Choroid plexus epithelial cell (primary cell): ENCODE results near the gene GZMH.
A peak's percentile ranks its signal among the peaks of the same experiment; 100 is the strongest.

ENCODE experiments used
- DNase-seq: peaks from one replicate; pipeline ENCODE4 v3.0.0-alpha.2; 2010; ENCODE audit warnings: low read depth
- H3K4me3 ChIP-seq: 2 replicates; pipeline ENCODE4 v1.5.1; 2011; ENCODE audit warnings: low read depth, mild to moderate bottlenecking, control low read depth, low read length, moderate library complexity
- TF ChIP-seq, protein P1 (sequence below): conservative IDR thresholded peaks from 2 replicates; pipeline ENCODE4 v1.5.1; 2011; ENCODE audit warnings: low read depth, mild to moderate bottlenecking, control low read depth, inconsistent platforms, low read length, moderate library complexity

GZMH gene

DNA sequence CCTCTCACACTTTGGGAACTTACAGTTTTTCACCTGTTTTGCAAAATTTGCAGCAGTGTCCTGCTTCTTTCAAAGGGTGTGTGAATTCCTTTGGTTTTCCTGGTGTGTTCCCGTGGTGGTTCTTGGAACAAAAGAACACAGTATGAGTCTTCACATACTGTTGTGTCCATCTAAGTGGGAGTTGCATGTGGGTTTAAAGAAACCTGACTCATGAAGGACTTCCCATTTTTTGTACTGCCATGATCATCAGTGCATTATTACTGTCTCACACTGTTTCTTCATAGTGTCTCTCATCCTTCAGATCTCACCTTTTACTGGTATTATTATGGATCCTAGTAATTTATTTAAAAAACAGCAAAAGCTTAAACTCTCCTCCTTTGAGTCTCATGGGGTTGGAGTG is 3.8 kb upstream of the GZMH start:
- DNase-seq, result no peak
- no peak overlapping the region for H3K4me3 ChIP-seq
- TF ChIP-seq, protein P1, sequence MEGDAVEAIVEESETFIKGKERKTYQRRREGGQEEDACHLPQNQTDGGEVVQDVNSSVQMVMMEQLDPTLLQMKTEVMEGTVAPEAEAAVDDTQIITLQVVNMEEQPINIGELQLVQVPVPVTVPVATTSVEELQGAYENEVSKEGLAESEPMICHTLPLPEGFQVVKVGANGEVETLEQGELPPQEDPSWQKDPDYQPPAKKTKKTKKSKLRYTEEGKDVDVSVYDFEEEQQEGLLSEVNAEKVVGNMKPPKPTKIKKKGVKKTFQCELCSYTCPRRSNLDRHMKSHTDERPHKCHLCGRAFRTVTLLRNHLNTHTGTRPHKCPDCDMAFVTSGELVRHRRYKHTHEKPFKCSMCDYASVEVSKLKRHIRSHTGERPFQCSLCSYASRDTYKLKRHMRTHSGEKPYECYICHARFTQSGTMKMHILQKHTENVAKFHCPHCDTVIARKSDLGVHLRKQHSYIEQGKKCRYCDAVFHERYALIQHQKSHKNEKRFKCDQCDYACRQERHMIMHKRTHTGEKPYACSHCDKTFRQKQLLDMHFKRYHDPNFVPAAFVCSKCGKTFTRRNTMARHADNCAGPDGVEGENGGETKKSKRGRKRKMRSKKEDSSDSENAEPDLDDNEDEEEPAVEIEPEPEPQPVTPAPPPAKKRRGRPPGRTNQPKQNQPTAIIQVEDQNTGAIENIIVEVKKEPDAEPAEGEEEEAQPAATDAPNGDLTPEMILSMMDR, result no peak

DNA sequence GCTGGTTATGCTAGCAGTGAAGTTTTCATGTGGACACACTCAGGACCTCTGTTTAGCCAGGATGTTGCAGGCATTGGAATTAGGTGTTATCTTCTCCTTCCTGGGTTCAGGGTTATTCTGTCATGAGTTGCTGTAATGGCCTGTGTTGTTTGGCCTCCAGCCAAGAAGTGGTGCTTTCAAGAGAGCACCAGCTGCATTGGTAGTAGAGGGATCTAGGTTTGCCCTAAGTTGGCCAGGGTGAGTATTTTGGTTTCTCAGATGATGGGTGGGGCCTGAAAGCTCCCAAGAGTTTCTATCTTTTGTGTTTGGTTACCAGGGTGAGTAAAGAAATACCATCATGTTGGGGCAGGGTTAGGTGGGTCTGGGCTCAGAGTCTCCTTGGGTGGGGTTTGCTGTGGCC is 2.7 kb upstream of the GZMH start:
- TF ChIP-seq, protein P1, result no peak
- no peak for DNase-seq

DNA sequence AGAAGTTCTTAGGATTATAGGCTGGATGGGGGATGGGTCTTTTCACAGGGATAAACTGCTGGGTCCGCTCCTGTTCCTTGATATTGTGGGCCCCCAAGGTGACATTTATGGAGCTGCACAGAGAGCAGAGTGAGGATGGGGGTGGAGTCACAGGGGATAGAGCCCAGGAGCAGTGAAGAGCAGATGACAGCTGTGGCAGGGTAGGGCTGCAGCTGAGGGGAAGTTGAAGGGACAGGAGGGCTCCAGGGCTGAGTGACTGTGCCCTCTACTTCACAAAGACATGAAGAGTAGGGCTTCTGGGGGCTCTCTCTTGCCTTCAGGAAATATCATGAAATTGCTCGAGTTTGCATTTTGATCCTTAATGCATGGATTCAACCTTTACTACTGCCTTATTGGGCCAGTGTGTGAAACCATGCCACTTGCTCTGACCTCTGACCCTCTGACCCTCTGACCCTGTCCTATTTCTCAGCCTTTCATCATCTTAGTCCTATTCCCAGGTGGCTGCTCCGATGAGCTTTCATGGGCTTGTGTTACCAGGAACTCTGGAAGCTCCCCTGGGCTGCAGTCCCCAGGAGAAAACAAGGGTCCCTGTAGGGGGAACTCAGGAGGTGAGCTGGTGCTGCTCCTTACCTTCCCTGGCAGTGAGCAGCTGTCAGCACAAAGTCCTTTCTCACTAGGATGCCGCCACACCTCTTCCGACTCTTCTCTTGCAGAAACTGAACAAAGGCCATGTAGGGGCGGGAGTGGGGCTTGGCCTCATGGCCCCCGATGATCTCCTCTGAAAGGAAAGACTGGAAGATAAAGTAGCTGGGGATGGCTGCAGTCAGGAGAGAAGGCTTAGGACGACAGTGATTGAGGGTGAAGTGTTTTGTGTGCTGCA is 1.6 kb downstream of the GZMH start:
- H3K4me3 ChIP-seq, result no peak overlapping the region

More for the DNA sequence above, 2.7 kb upstream of the GZMH start:
- H3K4me3 ChIP-seq, result no peak overlapping the region

DNA sequence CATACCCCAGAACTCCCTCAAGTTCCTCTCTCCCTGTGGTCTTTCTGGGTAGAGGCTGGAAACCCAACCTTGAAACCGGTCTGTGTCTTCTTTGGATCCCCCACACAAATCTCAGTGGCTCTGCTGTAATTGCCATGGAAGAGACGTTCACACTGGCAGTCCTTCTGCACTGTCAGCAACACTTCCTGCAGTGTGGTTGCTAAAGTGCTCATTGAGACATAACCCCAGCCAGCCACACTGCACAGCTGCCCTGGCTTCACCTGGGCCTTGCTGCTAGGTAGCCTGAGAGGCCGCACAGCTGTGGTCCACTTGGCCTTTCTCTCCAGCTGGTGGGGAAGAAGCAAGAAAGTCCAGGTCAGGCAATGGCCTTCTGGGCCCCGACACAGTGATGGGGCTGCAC is 2.4 kb downstream of the GZMH start:
- no peak overlapping the region for H3K4me3 ChIP-seq
- DNase-seq, result no peak

More for the DNA sequence above, 1.6 kb downstream of the GZMH start:
- no peak for DNase-seq
- TF ChIP-seq, protein P1, result no peak

DNA sequence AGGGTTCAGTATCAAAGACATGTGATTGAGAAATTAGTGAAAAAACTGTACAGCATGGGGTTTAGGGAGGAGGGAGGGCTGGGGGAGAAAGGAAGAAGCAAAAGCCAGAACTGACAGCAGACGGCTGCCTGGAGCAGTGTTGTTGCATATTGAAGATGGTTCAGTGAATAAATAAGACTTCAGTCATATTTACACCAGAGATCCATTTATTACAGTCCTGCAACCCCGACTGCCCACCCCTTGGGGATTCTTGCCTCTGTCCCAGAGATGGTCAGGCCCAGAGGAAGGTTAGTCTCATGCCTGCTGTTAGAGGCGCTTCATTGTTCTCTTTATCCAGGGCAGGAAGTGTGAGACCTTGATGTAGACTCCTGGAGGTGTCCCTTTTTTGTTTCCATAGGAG is 3.2 kb downstream of the GZMH start:
- no peak overlapping the region for H3K4me3 ChIP-seq
- DNase-seq, result no peak
- TF ChIP-seq, protein P1, result no peak

More for the DNA sequence above, 2.4 kb downstream of the GZMH start:
- TF ChIP-seq, protein P1, result no peak

DNA sequence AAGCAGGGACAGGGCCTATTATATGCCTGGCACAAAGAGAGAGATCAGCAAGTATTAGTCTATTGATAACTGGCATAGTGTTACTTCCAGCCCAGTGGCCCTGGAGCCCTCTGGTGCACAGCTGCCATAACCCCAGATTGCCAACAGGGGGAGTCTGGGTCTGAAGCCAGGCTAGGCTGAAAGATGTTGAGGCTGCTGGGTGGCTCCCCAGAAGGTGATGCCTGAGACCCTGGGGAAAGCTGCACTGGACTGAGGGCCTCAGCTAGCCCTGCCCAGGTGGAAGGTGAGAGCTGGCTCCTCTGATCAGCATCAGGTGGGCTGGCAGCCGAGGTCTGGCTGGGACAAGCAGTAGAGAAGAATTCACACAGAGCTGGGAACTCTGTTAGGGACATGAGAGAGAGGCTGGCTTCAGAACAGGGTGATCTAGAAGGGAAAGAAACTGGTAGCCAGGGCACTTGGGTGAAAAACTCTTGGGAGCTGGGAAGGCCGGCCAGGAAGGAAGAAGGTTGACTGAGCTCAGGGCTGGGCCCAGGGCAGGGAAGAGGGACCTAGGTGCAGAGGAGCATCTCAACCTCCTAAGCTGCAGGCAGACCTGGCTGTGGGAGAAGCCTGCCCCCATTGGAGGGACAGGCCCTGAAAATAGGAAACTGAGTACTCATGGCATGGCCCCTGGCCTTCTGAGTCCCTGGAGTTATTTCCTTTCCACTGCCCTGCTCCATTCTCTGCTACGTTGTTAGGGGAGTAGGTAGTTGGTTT is 3.9 kb downstream of the GZMH start:
- no peak overlapping the region for H3K4me3 ChIP-seq
- TF ChIP-seq, protein P1, result peak; percentile 11
- DNase-seq, result no peak
